Astrocyte (in vitro differentiated cells and primary cell): ENCODE measurements around the gene GTPBP3.

Experiments
- EZH2 ChIP-seq: IDR thresholded peaks from 2 replicates; pipeline ENCODE4 v1.6.1; 2012; ENCODE audit warnings: mild to moderate bottlenecking, low read length, inconsistent platforms; ENCODE audit not compliant: insufficient read depth
- TF ChIP-seq, protein P1 (sequence below): IDR thresholded peaks from 2 replicates; pipeline ENCODE4 v1.5.1; 2011; ENCODE audit warnings: low read depth, mild to moderate bottlenecking, inconsistent platforms, low read length, moderate library complexity; ENCODE audit not compliant: insufficient read depth

DNA sequence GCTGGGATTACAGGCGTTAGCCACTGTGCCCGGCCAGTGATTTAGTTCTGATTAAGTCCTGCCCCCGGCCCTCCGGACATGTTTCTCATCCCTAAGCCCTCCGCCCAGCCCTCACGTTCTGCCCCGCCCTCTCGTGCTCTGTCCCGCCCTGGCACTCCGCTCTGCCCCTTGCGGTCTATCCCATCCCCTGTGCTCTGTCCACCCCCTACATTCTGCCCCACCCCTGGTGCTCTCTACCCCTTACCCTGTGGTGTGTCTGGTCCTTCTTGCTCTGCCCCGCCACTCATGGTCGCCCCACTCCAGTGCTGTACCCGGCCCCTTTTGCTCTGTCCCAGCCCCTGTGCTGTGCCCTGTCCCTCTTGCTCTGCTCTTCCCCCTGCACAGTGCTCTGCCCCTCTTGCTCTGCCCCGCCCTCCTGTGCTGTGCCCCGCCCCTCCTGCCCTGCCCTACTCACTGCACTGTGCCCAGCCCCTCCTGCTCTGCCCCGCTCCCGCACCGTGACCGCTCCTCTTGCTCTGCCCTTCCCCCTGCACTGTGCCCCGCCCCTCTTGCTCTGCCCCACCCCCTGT, 3.0 kb downstream of the GTPBP3 start:
- TF ChIP-seq, protein P1, sequence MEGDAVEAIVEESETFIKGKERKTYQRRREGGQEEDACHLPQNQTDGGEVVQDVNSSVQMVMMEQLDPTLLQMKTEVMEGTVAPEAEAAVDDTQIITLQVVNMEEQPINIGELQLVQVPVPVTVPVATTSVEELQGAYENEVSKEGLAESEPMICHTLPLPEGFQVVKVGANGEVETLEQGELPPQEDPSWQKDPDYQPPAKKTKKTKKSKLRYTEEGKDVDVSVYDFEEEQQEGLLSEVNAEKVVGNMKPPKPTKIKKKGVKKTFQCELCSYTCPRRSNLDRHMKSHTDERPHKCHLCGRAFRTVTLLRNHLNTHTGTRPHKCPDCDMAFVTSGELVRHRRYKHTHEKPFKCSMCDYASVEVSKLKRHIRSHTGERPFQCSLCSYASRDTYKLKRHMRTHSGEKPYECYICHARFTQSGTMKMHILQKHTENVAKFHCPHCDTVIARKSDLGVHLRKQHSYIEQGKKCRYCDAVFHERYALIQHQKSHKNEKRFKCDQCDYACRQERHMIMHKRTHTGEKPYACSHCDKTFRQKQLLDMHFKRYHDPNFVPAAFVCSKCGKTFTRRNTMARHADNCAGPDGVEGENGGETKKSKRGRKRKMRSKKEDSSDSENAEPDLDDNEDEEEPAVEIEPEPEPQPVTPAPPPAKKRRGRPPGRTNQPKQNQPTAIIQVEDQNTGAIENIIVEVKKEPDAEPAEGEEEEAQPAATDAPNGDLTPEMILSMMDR, result no peak
- TF ChIP-seq EZH2, result no peak
